ENCODE data around the gene ACLY. TPM values are rescaled to one million over a fixed set of nuclear protein-coding genes. Genes with fewer than 3 reads are reported as not detected.
A peak's percentile ranks its signal among the peaks of the same experiment; 100 is the strongest.

Gene ACLY
- total and polyA plus RNA-seq, 2 of the 13 experiments (the other 11 are each of a cell fraction or from before 2014, with no cell fraction given), result 111 to 218 TPM

DNA sequence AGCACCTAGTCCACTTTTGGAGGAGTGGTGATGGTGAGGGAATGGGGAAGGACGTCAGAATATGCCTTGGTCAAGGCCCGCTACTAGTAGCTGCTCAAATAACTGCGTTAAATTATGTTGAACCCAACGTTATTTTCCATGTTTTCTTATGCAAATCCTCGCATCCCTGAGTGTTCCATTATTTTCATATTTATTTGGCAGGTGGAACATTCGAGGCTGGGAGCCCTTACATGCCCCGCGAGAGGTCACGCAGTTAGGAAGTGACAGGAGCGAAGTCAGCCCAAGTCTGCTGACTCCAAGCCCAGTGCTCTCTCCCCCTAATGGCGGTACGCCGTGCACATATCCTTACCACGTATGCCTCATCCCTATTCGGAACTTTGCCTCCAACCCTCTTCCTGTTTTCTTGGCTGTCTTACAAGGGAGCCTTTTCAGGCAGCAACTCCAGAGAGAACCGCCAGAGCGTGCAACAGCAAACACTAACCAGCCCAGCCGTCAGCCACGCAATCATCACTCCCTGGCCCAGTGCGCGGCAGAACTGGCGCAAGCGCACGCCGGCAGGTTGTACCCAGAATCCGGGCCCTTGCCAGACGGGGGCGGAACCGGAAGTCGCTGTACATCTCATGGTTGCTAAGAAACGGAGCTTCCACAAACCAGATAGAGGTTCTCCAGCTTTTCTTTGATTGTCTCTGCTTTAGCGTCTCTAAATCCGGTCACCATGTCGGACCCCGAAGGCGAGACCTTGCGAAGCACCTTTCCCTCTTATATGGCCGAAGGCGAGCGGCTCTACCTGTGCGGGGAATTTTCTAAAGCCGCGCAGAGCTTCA is 11.5 kb upstream of the ACLY start, which contains the start of gene ODAD4 (continued):
- TF ChIP-seq, protein P1, sequence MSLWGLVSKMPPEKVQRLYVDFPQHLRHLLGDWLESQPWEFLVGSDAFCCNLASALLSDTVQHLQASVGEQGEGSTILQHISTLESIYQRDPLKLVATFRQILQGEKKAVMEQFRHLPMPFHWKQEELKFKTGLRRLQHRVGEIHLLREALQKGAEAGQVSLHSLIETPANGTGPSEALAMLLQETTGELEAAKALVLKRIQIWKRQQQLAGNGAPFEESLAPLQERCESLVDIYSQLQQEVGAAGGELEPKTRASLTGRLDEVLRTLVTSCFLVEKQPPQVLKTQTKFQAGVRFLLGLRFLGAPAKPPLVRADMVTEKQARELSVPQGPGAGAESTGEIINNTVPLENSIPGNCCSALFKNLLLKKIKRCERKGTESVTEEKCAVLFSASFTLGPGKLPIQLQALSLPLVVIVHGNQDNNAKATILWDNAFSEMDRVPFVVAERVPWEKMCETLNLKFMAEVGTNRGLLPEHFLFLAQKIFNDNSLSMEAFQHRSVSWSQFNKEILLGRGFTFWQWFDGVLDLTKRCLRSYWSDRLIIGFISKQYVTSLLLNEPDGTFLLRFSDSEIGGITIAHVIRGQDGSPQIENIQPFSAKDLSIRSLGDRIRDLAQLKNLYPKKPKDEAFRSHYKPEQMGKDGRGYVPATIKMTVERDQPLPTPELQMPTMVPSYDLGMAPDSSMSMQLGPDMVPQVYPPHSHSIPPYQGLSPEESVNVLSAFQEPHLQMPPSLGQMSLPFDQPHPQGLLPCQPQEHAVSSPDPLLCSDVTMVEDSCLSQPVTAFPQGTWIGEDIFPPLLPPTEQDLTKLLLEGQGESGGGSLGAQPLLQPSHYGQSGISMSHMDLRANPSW (CRISPR knock-in tag; IDR thresholded peaks at IDR 0.05; ENCODE audit: borderline replicate concordance), result peak; percentile 92; the same call in 1 of the 2 replicates
- TF ChIP-seq, protein P2, sequence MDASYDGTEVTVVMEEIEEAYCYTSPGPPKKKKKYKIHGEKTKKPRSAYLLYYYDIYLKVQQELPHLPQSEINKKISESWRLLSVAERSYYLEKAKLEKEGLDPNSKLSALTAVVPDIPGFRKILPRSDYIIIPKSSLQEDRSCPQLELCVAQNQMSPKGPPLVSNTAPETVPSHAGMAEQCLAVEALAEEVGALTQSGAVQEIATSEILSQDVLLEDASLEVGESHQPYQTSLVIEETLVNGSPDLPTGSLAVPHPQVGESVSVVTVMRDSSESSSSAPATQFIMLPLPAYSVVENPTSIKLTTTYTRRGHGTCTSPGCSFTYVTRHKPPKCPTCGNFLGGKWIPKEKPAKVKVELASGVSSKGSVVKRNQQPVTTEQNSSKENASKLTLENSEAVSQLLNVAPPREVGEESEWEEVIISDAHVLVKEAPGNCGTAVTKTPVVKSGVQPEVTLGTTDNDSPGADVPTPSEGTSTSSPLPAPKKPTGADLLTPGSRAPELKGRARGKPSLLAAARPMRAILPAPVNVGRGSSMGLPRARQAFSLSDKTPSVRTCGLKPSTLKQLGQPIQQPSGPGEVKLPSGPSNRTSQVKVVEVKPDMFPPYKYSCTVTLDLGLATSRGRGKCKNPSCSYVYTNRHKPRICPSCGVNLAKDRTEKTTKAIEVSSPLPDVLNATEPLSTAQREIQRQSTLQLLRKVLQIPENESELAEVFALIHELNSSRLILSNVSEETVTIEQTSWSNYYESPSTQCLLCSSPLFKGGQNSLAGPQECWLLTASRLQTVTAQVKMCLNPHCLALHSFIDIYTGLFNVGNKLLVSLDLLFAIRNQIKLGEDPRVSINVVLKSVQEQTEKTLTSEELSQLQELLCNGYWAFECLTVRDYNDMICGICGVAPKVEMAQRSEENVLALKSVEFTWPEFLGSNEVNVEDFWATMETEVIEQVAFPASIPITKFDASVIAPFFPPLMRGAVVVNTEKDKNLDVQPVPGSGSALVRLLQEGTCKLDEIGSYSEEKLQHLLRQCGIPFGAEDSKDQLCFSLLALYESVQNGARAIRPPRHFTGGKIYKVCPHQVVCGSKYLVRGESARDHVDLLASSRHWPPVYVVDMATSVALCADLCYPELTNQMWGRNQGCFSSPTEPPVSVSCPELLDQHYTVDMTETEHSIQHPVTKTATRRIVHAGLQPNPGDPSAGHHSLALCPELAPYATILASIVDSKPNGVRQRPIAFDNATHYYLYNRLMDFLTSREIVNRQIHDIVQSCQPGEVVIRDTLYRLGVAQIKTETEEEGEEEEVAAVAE (CRISPR knock-in tag; IDR thresholded peaks at IDR 0.05; ENCODE audit: borderline replicate concordance), result peak; percentile 93
- TF ChIP-seq, protein P3, sequence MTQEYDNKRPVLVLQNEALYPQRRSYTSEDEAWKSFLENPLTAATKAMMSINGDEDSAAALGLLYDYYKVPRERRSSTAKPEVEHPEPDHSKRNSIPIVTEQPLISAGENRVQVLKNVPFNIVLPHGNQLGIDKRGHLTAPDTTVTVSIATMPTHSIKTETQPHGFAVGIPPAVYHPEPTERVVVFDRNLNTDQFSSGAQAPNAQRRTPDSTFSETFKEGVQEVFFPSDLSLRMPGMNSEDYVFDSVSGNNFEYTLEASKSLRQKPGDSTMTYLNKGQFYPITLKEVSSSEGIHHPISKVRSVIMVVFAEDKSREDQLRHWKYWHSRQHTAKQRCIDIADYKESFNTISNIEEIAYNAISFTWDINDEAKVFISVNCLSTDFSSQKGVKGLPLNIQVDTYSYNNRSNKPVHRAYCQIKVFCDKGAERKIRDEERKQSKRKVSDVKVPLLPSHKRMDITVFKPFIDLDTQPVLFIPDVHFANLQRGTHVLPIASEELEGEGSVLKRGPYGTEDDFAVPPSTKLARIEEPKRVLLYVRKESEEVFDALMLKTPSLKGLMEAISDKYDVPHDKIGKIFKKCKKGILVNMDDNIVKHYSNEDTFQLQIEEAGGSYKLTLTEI (CRISPR knock-in tag; conservative IDR thresholded peaks at IDR 0.05), result no peak
- peak; percentile 77; the same call in 1 of the 2 replicates for TF ChIP-seq ZNF570 (CRISPR knock-in tag; IDR thresholded peaks at IDR 0.05; ENCODE audit: borderline replicate concordance)
- TF ChIP-seq ZNF776 (CRISPR knock-in tag; IDR thresholded peaks at IDR 0.05), result no peak
- no peak; the same call in 1 of the 2 replicates for TF ChIP-seq EEA1 (CRISPR knock-in tag; IDR thresholded peaks at IDR 0.05; ENCODE audit: borderline replicate concordance)
- TF ChIP-seq ZNF660 (CRISPR knock-in tag; IDR thresholded peaks at IDR 0.05; ENCODE audit: borderline replicate concordance, low read depth), result 0 out of 2 replicates have a peak, but pooled peaks have one; percentile 72
- TF ChIP-seq ZNF446 (CRISPR knock-in tag; IDR thresholded peaks at IDR 0.05), result 0 out of 2 replicates have a peak, but pooled peaks have one; percentile 59
- 0 out of 2 replicates have a peak, but pooled peaks have one; percentile 58 for TF ChIP-seq JUN (CRISPR knock-in tag; IDR thresholded peaks at IDR 0.05)
- TF ChIP-seq SRSF9 (IDR thresholded peaks at IDR 0.05; ENCODE audit: borderline replicate concordance, insufficient read depth, low read depth, low read length, poor library complexity, severe bottlenecking), result no peak
- TF ChIP-seq ZNF577 (CRISPR knock-in tag; IDR thresholded peaks at IDR 0.05; ENCODE audit: borderline replicate concordance, low read depth), result no peak
- TF ChIP-seq, protein P4, sequence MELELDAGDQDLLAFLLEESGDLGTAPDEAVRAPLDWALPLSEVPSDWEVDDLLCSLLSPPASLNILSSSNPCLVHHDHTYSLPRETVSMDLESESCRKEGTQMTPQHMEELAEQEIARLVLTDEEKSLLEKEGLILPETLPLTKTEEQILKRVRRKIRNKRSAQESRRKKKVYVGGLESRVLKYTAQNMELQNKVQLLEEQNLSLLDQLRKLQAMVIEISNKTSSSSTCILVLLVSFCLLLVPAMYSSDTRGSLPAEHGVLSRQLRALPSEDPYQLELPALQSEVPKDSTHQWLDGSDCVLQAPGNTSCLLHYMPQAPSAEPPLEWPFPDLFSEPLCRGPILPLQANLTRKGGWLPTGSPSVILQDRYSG (CRISPR knock-in tag; IDR thresholded peaks at IDR 0.05), result peak; percentile 77; the same call in 1 of the 2 replicates
- TF ChIP-seq HMG20A (CRISPR knock-in tag; IDR thresholded peaks at IDR 0.05; ENCODE audit: borderline replicate concordance), result peak; percentile 41; the same call in 1 of the 2 replicates
- no peak for TF ChIP-seq SAFB2 (CRISPR knock-in tag; IDR thresholded peaks at IDR 0.05; ENCODE audit: borderline replicate concordance, low read depth)
- peak; percentile 74 for TF ChIP-seq GABPA (IDR thresholded peaks at IDR 0.05; ENCODE audit: low read depth, low read length)
- TF ChIP-seq GABPA (CRISPR knock-in tag; IDR thresholded peaks at IDR 0.05; ENCODE audit: low read depth), result peak; percentile 94
- TF ChIP-seq ZNF749 (CRISPR knock-in tag; IDR thresholded peaks at IDR 0.05; ENCODE audit: borderline replicate concordance), result peak; percentile 86; the same call in 1 of the 2 replicates

All from HepG2 (cell line).